GM18519 (cell line): Measurements from ENCODE around the gene CPNE7.
"Not testable (repeated sequence)": the region's sequence is repeated elsewhere in the genome, so short reads cannot be mapped to it uniquely, and the experiment has no call there.

Experiments used
- ATAC-seq: cut with Tn5 transposase; IDR thresholded peaks from one replicate; pipeline ENCODE4 v1.9.1; 2021; ENCODE audit warnings: mild to moderate bottlenecking, moderate library complexity; ENCODE audit not compliant: unreplicated experiment, low FRiP score

CPNE7 gene

GRCh38 chr16:89581045-89581695 is 5.6 kb downstream of the CPNE7 start:
- ATAC-seq: no peak

GRCh38 chr16:89581861-89582563 is 6.5 kb downstream of the CPNE7 start:
- ATAC-seq: no peak

- no peak for ATAC-seq
These were observed 7.1 kb downstream of the CPNE7 start for GRCh38 chr16:89582614-89583196.

GRCh38 chr16:89583197-89583894 is 7.8 kb downstream of the CPNE7 start:
- ATAC-seq: no peak

- no peak for ATAC-seq
These were observed 8.5 kb downstream of the CPNE7 start for GRCh38 chr16:89583895-89584644.

GRCh38 chr16:89584768-89585549 is 9.4 kb downstream of the CPNE7 start:
- no peak for ATAC-seq

- no peak for ATAC-seq
These were observed 10.7 kb downstream of the CPNE7 start for GRCh38 chr16:89586218-89586617.

GRCh38 chr16:89586853-89587252 is 11.3 kb downstream of the CPNE7 start:
- ATAC-seq: no peak

- ATAC-seq: not testable (repeated sequence)
These were observed 12.1 kb downstream of the CPNE7 start for GRCh38 chr16:89587676-89588075.

GRCh38 chr16:89588413-89589109 is 13.0 kb downstream of the CPNE7 start:
- no peak for ATAC-seq

- no peak for ATAC-seq
These were observed 13.8 kb downstream of the CPNE7 start for GRCh38 chr16:89589241-89589926.

GRCh38 chr16:89593841-89594240 is 18.3 kb downstream of the CPNE7 start:
- no peak for ATAC-seq

- no peak for ATAC-seq
These were observed 19.9 kb downstream of the CPNE7 start for GRCh38 chr16:89595330-89596060.

GRCh38 chr16:89596061-89596689 is 20.6 kb downstream of the CPNE7 start:
- ATAC-seq: no peak

GRCh38 chr16:89596957-89597649 is 21.5 kb downstream of the CPNE7 start:
- ATAC-seq: no peak

- ATAC-seq: no peak
These were observed 22.6 kb downstream of the CPNE7 start for GRCh38 chr16:89598199-89598598.

GRCh38 chr16:89599451-89599858 is 23.9 kb downstream of the CPNE7 start:
- no peak for ATAC-seq
